K562 (cell line): Measurements from ENCODE around the gene ARL5C. TPM values are rescaled to one million over a fixed set of nuclear protein-coding genes. Genes with fewer than 3 reads are reported as not detected.
A peak's percentile ranks its signal among the peaks of the same experiment; 100 is the strongest.

Source experiments
- BRD9 ChIP-seq: fragments of 450-650 bp; IDR thresholded peaks from 2 replicates; pipeline ENCODE4 v1.6.1; 2018; ENCODE audit warnings: low read depth; ENCODE audit not compliant: partially characterized antibody
- CEBPG ChIP-seq, 3 experiments: fragments of 200-800 bp in 1 of 3; sonication (Bioruptor generic) in 1 of 3; sonication (generic) in 1 of 3; formaldehyde crosslinking in 1 of 3; IDR thresholded peaks in 2 of 3; conservative IDR thresholded peaks in 1 of 3; 2 replicates each; pipeline versions ENCODE4 v1.6.1 to v1.8.0; 2016 to 2022; ENCODE audit warnings: missing compliant biosample characterization in 2 of 3, missing genetic modification characterization in 2 of 3, mild to moderate bottlenecking in 1 of 3, missing genetic modification reagents in 1 of 3
- E2F8 ChIP-seq: fragments of 450-650 bp; IDR thresholded peaks from 2 replicates; pipeline ENCODE4 v1.7.1; 2018; ENCODE audit warnings: mild to moderate bottlenecking, low read depth; ENCODE audit not compliant: partially characterized antibody
- HLTF ChIP-seq: fragments of 450-650 bp; IDR thresholded peaks from 2 replicates; pipeline ENCODE4 v1.6.1; 2016
- HNRNPH1 ChIP-seq: fragments of 200-400 bp; formaldehyde crosslinking; optimal IDR thresholded peaks from 2 replicates; pipeline ENCODE3; 2017; ENCODE audit warnings: low read depth, mild to moderate bottlenecking, low read length, moderate library complexity
- NR4A1 ChIP-seq, 2 experiments: fragments of 250-450 bp in 1 of 2; fragments of 450-650 bp in 1 of 2; sonication (Bioruptor Pico) in 1 of 2; IDR thresholded peaks; 2 replicates each; pipeline versions ENCODE4 v1.4.0 to v1.6.1; 2016 to 2020; ENCODE audit warnings: mild to moderate bottlenecking in 2 of 2, missing compliant biosample characterization in 1 of 2, missing genetic modification characterization in 1 of 2, moderate library complexity in 1 of 2
- PBX2 ChIP-seq, 2 experiments: IDR thresholded peaks in 1 of 2; conservative IDR thresholded peaks in 1 of 2; 2 replicates each; pipeline ENCODE4 v1.6.1; 2016; ENCODE audit warnings: low read depth in 2 of 2, mild to moderate bottlenecking in 1 of 2, missing compliant biosample characterization in 1 of 2, missing genetic modification characterization in 1 of 2, moderate library complexity in 1 of 2
- PHF21A ChIP-seq: fragments of 450-650 bp; IDR thresholded peaks from 2 replicates; pipeline ENCODE4 v1.6.1; 2017; ENCODE audit warnings: low read depth, borderline replicate concordance
- PHF8 ChIP-seq: fragments of 200-600 bp; sonication (generic); IDR thresholded peaks from 2 replicates; pipeline ENCODE4 v1.6.1; 2012; ENCODE audit warnings: mixed run types, mild to moderate bottlenecking, inconsistent platforms, low read length, moderate library complexity, borderline replicate concordance
- POLR2AphosphoS2 ChIP-seq: IDR thresholded peaks from 2 replicates; pipeline ENCODE4 v1.6.1; 2012; ENCODE audit warnings: low read length, improper control_type of control experiment
- SMARCA5 ChIP-seq: fragments of 450-650 bp; IDR thresholded peaks from 2 replicates; pipeline ENCODE4 v1.6.1; 2016
- SREBF1 ChIP-seq: fragments of 150-350 bp; IDR thresholded peaks from 2 replicates; pipeline ENCODE4 v1.6.1; 2014; ENCODE audit warnings: antibody characterized with exemption, low read depth, low read length, borderline replicate concordance
- XRCC5 ChIP-seq: fragments of 200-400 bp; formaldehyde crosslinking; IDR thresholded peaks from 2 replicates; pipeline ENCODE4 v1.6.1; 2017; ENCODE audit warnings: low read depth, mild to moderate bottlenecking, low read length
- YY1 ChIP-seq, 3 experiments: IDR thresholded peaks; 2 replicates each; pipeline ENCODE4 v1.6.1; 2011; ENCODE audit warnings: low read length in 2 of 3, mild to moderate bottlenecking in 2 of 3, moderate library complexity in 2 of 3, borderline replicate concordance in 1 of 3, control low read depth in 1 of 3, low read depth in 1 of 3; ENCODE audit not compliant: insufficient read depth in 3 of 3, insufficient replicate concordance in 2 of 3, control insufficient read depth in 1 of 3, insufficient read length in 1 of 3; ENCODE audit errors: extremely low read depth in 1 of 3
- ZEB2 ChIP-seq: fragments of 450-650 bp; IDR thresholded peaks from 2 replicates; pipeline ENCODE4 v1.6.1; 2016
- ZNF512 ChIP-seq: IDR thresholded peaks from 2 replicates; pipeline ENCODE4 v1.6.1; 2016; ENCODE audit warnings: missing genetic modification characterization, missing compliant biosample characterization
- ZNF655 ChIP-seq: fragments of 250-450 bp; sonication (Bioruptor Pico); IDR thresholded peaks from 2 replicates; pipeline ENCODE4 v1.5.0; 2021
- ZNF79 ChIP-seq: fragments of 250-450 bp; sonication (Bioruptor Pico); IDR thresholded peaks from 2 replicates; pipeline ENCODE4 v1.4.0; 2020; ENCODE audit warnings: low read depth, mild to moderate bottlenecking, moderate library complexity
- ZSCAN29 ChIP-seq: fragments of 450-650 bp; IDR thresholded peaks from 2 replicates; pipeline ENCODE4 v1.6.1; 2017
- polyA plus RNA-seq, 8 experiments: library from polyadenylated mRNA; depleted of rRNA in 4 of 8; stranded (reverse) in 5 of 8; unstranded in 3 of 8; fragments of >200 nt; fragmentation: Nextera tagmentation in 2 of 8; fragmentation: Illumina TruSeq in 1 of 8; extraction: Ambion mirVana in 2 of 8; extraction: Trizol in 1 of 8; gene quantifications; 2 replicates each; pipeline versions ENCODE4 v1.2.1 to v1.2.3, GENCODE V29; 2011 to 2014; ENCODE audit warnings: inconsistent platforms in 1 of 8, missing spikeins in 1 of 8
- total RNA-seq, 7 experiments: library from RNA; depleted of rRNA in 6 of 7; stranded (reverse); fragments of >200 nt in 6 of 7; fragmentation: Illumina TruSeq in 2 of 7; extraction: Trizol in 2 of 7; gene quantifications; 2 replicates each; pipeline versions ENCODE4 v1.2.1 to v1.2.3, GENCODE V29; 2011 to 2021; ENCODE audit warnings: low replicate concordance in 1 of 7

ARL5C gene
- total and polyA plus RNA-seq, 9 of the 15 experiments (the other 6 are each of a cell fraction or from before 2014, with no cell fraction given): not detected

GRCh38 chr17:39164675-39165143 is 1.3 kb downstream of the ARL5C start (continued):
- TF ChIP-seq E2F8: no peak
- TF ChIP-seq HLTF: no peak
- TF ChIP-seq XRCC5: peak; percentile 42; the same call in 1 of the 2 replicates
- no peak for TF ChIP-seq HNRNPH1
- no peak for TF ChIP-seq ZNF512
- no peak for TF ChIP-seq POLR2AphosphoS2
- no peak for TF ChIP-seq ZSCAN29
- no peak for TF ChIP-seq CEBPG (CRISPR knock-in tag; IDR thresholded peaks at IDR 0.05)
- no peak for TF ChIP-seq CEBPG (tag; conservative IDR thresholded peaks at IDR 0.05 in 1 of 2, IDR thresholded peaks at IDR 0.05 in 1 of 2)
- no peak for TF ChIP-seq ZEB2
- TF ChIP-seq PHF21A: no peak
- no peak for TF ChIP-seq BRD9
- peak; percentile 62 for TF ChIP-seq PBX2 (CRISPR knock-in tag; IDR thresholded peaks at IDR 0.05; ENCODE audit: low read depth)
- peak; percentile 83 for TF ChIP-seq PBX2 (tag; conservative IDR thresholded peaks at IDR 0.05; ENCODE audit: low read depth)
- no peak for TF ChIP-seq SMARCA5
- TF ChIP-seq SREBF1: no peak
- peak in 1 of 3 experiments; percentile 29 for TF ChIP-seq YY1 (IDR thresholded peaks at IDR 0.05; ENCODE audit: borderline replicate concordance in 1 of 3, control insufficient read depth in 1 of 3, extremely low read depth in 1 of 3, insufficient read depth in 3 of 3, insufficient read length in 1 of 3, insufficient replicate concordance in 2 of 3, low read depth in 1 of 3, low read length in 2 of 3)
- no peak for TF ChIP-seq ZNF79 (CRISPR knock-in tag)
- no peak for TF ChIP-seq PHF8
- no peak for TF ChIP-seq NR4A1 (CRISPR knock-in tag; IDR thresholded peaks at IDR 0.05)
- TF ChIP-seq NR4A1 (tag; IDR thresholded peaks at IDR 0.05): no peak
- no peak for TF ChIP-seq ZNF655
